Type B pancreatic cell (in vitro differentiated cells): ENCODE data around the gene NTM. TPM values are rescaled to one million over a fixed set of nuclear protein-coding genes. Genes with fewer than 3 reads are reported as not detected.

Experiments
- DNase-seq: peaks from one replicate; pipeline ENCODE4 v3.0.0; 2021; ENCODE audit warnings: mixed read lengths; ENCODE audit not compliant: unreplicated experiment; ENCODE audit errors: extremely low spot score
- H3K27ac Mint-ChIP-seq: 2 replicates; pipeline ENCODE4 v1.8.0; 2021; ENCODE audit warnings: mild to moderate bottlenecking, mixed read lengths
- H3K27me3 Mint-ChIP-seq: 2 replicates; pipeline ENCODE4 v1.8.0; 2021; ENCODE audit warnings: mixed read lengths
- H3K36me3 Mint-ChIP-seq: 2 replicates; pipeline ENCODE4 v1.8.0; 2021; ENCODE audit warnings: mixed read lengths
- H3K4me1 Mint-ChIP-seq: one replicate; pipeline ENCODE4 v1.8.0; 2021; ENCODE audit warnings: mixed read lengths; ENCODE audit not compliant: unreplicated experiment
- H3K4me3 Mint-ChIP-seq: 2 replicates; pipeline ENCODE4 v1.8.0; 2021; ENCODE audit warnings: mild to moderate bottlenecking, mixed read lengths
- H3K9me3 Mint-ChIP-seq: 2 replicates; pipeline ENCODE4 v1.8.0; 2021; ENCODE audit warnings: mixed read lengths
- total RNA-seq: library from RNA; stranded (reverse); gene quantifications from 2 replicates; pipeline ENCODE4 v1.2.1, GENCODE V29; 2021; ENCODE audit warnings: low replicate concordance
- TF ChIP-seq, protein P1 (sequence below): fragments of 200-600 bp; sonication (generic); conservative IDR thresholded peaks from 2 replicates; pipeline ENCODE4 v1.5.0; 2021; ENCODE audit warnings: antibody characterized with exemption, mild to moderate bottlenecking

NTM gene
- total RNA-seq, 1 donor from 2014 or later, result 19.2 TPM

GRCh38 chr11:131349368-131350086 is 20.9 kb upstream of the NTM start:
- TF ChIP-seq, protein P1, sequence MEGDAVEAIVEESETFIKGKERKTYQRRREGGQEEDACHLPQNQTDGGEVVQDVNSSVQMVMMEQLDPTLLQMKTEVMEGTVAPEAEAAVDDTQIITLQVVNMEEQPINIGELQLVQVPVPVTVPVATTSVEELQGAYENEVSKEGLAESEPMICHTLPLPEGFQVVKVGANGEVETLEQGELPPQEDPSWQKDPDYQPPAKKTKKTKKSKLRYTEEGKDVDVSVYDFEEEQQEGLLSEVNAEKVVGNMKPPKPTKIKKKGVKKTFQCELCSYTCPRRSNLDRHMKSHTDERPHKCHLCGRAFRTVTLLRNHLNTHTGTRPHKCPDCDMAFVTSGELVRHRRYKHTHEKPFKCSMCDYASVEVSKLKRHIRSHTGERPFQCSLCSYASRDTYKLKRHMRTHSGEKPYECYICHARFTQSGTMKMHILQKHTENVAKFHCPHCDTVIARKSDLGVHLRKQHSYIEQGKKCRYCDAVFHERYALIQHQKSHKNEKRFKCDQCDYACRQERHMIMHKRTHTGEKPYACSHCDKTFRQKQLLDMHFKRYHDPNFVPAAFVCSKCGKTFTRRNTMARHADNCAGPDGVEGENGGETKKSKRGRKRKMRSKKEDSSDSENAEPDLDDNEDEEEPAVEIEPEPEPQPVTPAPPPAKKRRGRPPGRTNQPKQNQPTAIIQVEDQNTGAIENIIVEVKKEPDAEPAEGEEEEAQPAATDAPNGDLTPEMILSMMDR, result peak; percentile 27
- no peaks in the 10 kb centered on the region for H3K36me3 Mint-ChIP-seq
- DNase-seq, result no peak
- peaks cover 14% of the 10 kb centered on the region for H3K27me3 Mint-ChIP-seq
- no peak overlapping the region for H3K4me3 Mint-ChIP-seq
- H3K9me3 Mint-ChIP-seq, result peaks cover 4% of the 10 kb centered on the region
- H3K4me1 Mint-ChIP-seq, result peaks cover 6% of the 10 kb centered on the region
- H3K27ac Mint-ChIP-seq, result no peak overlapping the region

DNA sequence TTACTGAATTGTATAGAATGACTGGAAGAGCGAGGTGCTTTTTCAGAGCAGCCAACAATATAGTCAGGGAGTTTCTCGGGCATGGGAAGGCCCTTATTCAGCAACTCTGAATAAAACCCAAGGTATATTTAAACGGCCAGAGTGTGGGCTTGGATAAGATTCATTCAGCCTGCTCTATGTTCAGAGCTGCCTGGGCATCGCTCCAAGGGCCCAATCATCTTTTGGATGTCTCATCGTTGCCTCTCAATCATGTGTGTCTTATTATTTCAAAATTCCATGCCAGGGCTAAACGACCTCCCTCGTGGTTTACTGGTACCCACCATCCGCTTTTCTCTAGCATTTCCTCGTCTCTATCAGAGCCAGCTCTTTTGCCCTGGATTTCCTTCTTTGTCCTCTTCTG is 19.5 kb upstream of the NTM start:
- H3K9me3 Mint-ChIP-seq, result peaks cover 4% of the 10 kb centered on the region
- H3K27me3 Mint-ChIP-seq, result peaks cover 14% of the 10 kb centered on the region
- no peak overlapping the region for H3K27ac Mint-ChIP-seq
- TF ChIP-seq, protein P1, result no peak
- no peak for DNase-seq
- peaks cover 6% of the 10 kb centered on the region for H3K4me1 Mint-ChIP-seq
- no peaks in the 10 kb centered on the region for H3K36me3 Mint-ChIP-seq
- H3K4me3 Mint-ChIP-seq, result no peak overlapping the region

DNA sequence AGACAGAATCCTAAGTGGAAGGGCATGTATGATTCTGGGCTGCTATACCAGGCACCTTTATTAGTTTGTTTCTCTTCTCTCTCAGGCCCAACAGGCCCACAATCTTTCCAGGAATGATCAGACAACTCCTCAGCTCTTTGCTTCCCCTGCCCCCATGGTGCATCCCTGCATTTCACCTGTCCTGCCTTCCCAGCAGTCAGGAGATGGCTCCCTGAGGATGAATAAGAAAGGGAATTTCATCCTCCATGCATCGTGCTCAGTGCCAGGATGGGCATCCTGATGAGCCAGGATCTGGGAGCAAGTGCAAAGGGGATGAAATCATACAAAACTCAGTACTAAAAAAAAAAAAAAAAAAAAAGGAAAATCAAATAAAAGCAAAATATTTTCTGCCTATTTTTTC is 18.6 kb upstream of the NTM start:
- Mint-ChIP-seq H3K4me3 (no peak overlapping the region), H3K27ac (no peak overlapping the region), H3K9me3 (peaks cover 4% of the 10 kb centered on the region), H3K4me1 (peaks cover 6% of the 10 kb centered on the region), H3K27me3 (peaks cover 14% of the 10 kb centered on the region), H3K36me3 (no peaks in the 10 kb centered on the region)
- DNase-seq, result no peak
- TF ChIP-seq, protein P1, result no peak

- Mint-ChIP-seq H3K27me3 (peaks cover 14% of the 10 kb centered on the region), H3K9me3 (peaks cover 4% of the 10 kb centered on the region), H3K27ac (no peak overlapping the region), H3K4me1 (peaks cover 6% of the 10 kb centered on the region), H3K4me3 (no peak overlapping the region), H3K36me3 (no peaks in the 10 kb centered on the region)
- no peak for DNase-seq
- TF ChIP-seq, protein P1, result no peak
Observed at GRCh38 chr11:131353766-131354165, 16.6 kb upstream of the NTM start.

- Mint-ChIP-seq H3K27ac (peak overlapping the region; percentile 40), H3K27me3 (peaks cover 14% of the 10 kb centered on the region), H3K4me1 (peaks cover 6% of the 10 kb centered on the region), H3K4me3 (no peak overlapping the region), H3K9me3 (peaks cover 4% of the 10 kb centered on the region), H3K36me3 (no peaks in the 10 kb centered on the region)
- DNase-seq, result no peak
- TF ChIP-seq, protein P1, result no peak
Observed at GRCh38 chr11:131354251-131354701, 16.1 kb upstream of the NTM start.
